Keratinocyte (primary cell): ENCODE data around the gene CASP7. TPM values are rescaled to one million over a fixed set of nuclear protein-coding genes. Genes with fewer than 3 reads are reported as not detected.

Experiments
- DNase-seq: peaks from one replicate; pipeline ENCODE4 v3.0.0-alpha.2; 2011; ENCODE audit warnings: low read depth, missing footprints, low spot score
- FAIRE-seq: peaks from 2 replicates; lab custom pipeline; 2011; peaks lifted over from hg19 to GRCh38; lab: Jason Lieb, UNC
- H2AFZ ChIP-seq: 2 replicates; pipeline ENCODE4 v1.6.0; 2012; ENCODE audit warnings: low read length, control low read depth, inconsistent platforms; ENCODE audit not compliant: control insufficient read depth
- H3K27ac ChIP-seq: 2 replicates; pipeline ENCODE4 v1.5.1; 2011; ENCODE audit warnings: low read length; ENCODE audit not compliant: control insufficient read depth, insufficient read depth
- H3K27me3 ChIP-seq: 3 replicates; pipeline ENCODE4 v1.6.0; 2011; ENCODE audit warnings: low read length; ENCODE audit not compliant: control insufficient read depth, insufficient read depth; ENCODE audit errors: extremely low read depth
- H3K36me3 ChIP-seq, 2 experiments: 2 replicates in 1 of 2; 3 replicates in 1 of 2; pipeline ENCODE4 v1.5.1; 2011; ENCODE audit warnings: low read length in 2 of 2, mild to moderate bottlenecking in 1 of 2; ENCODE audit not compliant: control insufficient read depth in 2 of 2, insufficient read depth in 2 of 2; ENCODE audit errors: extremely low read depth in 1 of 2
- H3K4me1 ChIP-seq: 3 replicates; pipeline ENCODE4 v1.5.1; 2011; ENCODE audit warnings: low read length; ENCODE audit not compliant: control insufficient read depth, insufficient read depth; ENCODE audit errors: extremely low read depth
- H3K4me2 ChIP-seq: 3 replicates; pipeline ENCODE4 v1.6.0; 2011; ENCODE audit warnings: low read depth, low read length; ENCODE audit not compliant: control insufficient read depth, insufficient read depth; ENCODE audit errors: extremely low read depth
- H3K4me3 ChIP-seq, 3 experiments: fragments of 200-600 bp in 1 of 3; sonication (generic) in 1 of 3; 2 replicates in 2 of 3; 3 replicates in 1 of 3; pipeline ENCODE4 v1.5.1; 2011 to 2016; ENCODE audit warnings: low read length in 3 of 3, mild to moderate bottlenecking in 3 of 3, control low read depth in 2 of 3, inconsistent platforms in 1 of 3, low read depth in 1 of 3, mixed read lengths in 1 of 3, mixed run types in 1 of 3, moderate library complexity in 1 of 3; ENCODE audit not compliant: control insufficient read depth in 2 of 3, insufficient read depth in 2 of 3; ENCODE audit errors: extremely low read depth in 1 of 3
- H3K79me2 ChIP-seq: 2 replicates; pipeline ENCODE4 v1.6.0; 2012; ENCODE audit warnings: low read length; ENCODE audit not compliant: control insufficient read depth, insufficient read depth
- H3K9ac ChIP-seq: 3 replicates; pipeline ENCODE4 v1.6.0; 2011; ENCODE audit warnings: low read length; ENCODE audit not compliant: control insufficient read depth, insufficient read depth; ENCODE audit errors: extremely low read depth
- H3K9me1 ChIP-seq: 3 replicates; pipeline ENCODE4 v1.6.0; 2011; ENCODE audit warnings: low read length; ENCODE audit not compliant: control insufficient read depth, insufficient read depth; ENCODE audit errors: extremely low read depth
- H3K9me3 ChIP-seq: 2 replicates; pipeline ENCODE4 v1.5.1; 2012; ENCODE audit warnings: low read depth, low read length; ENCODE audit not compliant: control insufficient read depth
- H4K20me1 ChIP-seq: 3 replicates; pipeline ENCODE4 v1.6.0; 2011; ENCODE audit warnings: low read length; ENCODE audit not compliant: control insufficient read depth, insufficient read depth; ENCODE audit errors: extremely low read depth
- EZH2 ChIP-seq: IDR thresholded peaks from one replicate; pipeline ENCODE4 v1.6.1; 2012; ENCODE audit warnings: inconsistent platforms, mild to moderate bottlenecking, low read length, moderate library complexity
- dilution Hi-C: fragments of 300-500 bp; cut with MboI; formaldehyde crosslinking; loops from one replicate; pipeline ENCODE4 v1.7.0; 2020; ENCODE audit warnings: low sequenced_read_pairs; ENCODE audit not compliant: extremely low pct_ligation_motif_present
- polyA plus RNA-seq, 5 experiments: library from polyadenylated mRNA; depleted of rRNA in 3 of 5; stranded (reverse) in 3 of 5; stranded (forward) in 1 of 5; unstranded in 1 of 5; fragments of >200 nt; gene quantifications; 1 replicate in 1 of 5; 2 replicates in 3 of 5; 3 replicates in 1 of 5; pipeline versions ENCODE4 v1.2.1 to v1.2.3, GENCODE V29; 2011 to 2012; ENCODE audit warnings: missing spikeins in 2 of 5, low read depth in 1 of 5, low replicate concordance in 1 of 5
- TF ChIP-seq, protein P1 (sequence below), 3 experiments: IDR thresholded peaks in 1 of 3; conservative IDR thresholded peaks in 1 of 3; optimal IDR thresholded peaks in 1 of 3; 2 replicates in 2 of 3; 3 replicates in 1 of 3; pipeline versions ENCODE3 to v1.5.1; 2011; ENCODE audit warnings: low read length in 3 of 3, mild to moderate bottlenecking in 3 of 3, moderate library complexity in 2 of 3, control low read depth in 1 of 3, inconsistent platforms in 1 of 3; ENCODE audit not compliant: insufficient read depth in 2 of 3; ENCODE audit errors: extremely low read depth in 1 of 3

Gene CASP7
- polyA plus RNA-seq, 1 donor (not counting 4 experiments of a cell fraction or from before 2014, with no cell fraction given): 23.2 TPM

DNA sequence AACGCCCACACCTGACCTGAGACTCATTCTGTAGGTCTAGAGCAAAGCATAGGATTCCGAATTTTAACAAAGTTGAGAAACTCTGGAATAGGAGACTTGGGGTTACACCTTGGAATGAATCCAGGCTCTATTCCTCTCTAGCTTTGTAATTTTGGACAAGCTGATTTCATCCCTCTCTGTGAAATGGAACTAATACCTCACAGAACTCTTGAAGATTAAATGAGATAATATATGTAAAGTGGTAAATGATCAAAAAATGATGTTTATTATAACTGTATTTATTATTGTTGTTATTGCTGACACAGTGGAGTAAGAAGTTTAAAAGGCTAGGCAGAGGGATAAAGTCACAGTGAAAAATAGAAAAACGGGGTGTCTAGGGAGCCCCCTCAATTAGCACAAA is 32.3 kb downstream of the CASP7 start:
- Histone ChIP-seq H3K27me3 (no peaks in the 10 kb centered on the region), H3K9me3 (no peaks in the 10 kb centered on the region), H4K20me1 (no peaks in the 10 kb centered on the region), H3K27ac (no peak overlapping the region), H3K36me3 (peaks cover 0 to 1% of the 10 kb centered on the region in 2 experiments), H3K4me3 (no peak overlapping the region), H3K79me2 (no peaks in the 10 kb centered on the region), H3K4me1 (no peaks in the 10 kb centered on the region), H2AFZ (no peak overlapping the region), H3K4me2 (no peak overlapping the region), H3K9ac (no peak overlapping the region), H3K9me1 (no peaks in the 10 kb centered on the region)
- no peak for FAIRE-seq
- no peak for TF ChIP-seq EZH2
- TF ChIP-seq, protein P1, sequence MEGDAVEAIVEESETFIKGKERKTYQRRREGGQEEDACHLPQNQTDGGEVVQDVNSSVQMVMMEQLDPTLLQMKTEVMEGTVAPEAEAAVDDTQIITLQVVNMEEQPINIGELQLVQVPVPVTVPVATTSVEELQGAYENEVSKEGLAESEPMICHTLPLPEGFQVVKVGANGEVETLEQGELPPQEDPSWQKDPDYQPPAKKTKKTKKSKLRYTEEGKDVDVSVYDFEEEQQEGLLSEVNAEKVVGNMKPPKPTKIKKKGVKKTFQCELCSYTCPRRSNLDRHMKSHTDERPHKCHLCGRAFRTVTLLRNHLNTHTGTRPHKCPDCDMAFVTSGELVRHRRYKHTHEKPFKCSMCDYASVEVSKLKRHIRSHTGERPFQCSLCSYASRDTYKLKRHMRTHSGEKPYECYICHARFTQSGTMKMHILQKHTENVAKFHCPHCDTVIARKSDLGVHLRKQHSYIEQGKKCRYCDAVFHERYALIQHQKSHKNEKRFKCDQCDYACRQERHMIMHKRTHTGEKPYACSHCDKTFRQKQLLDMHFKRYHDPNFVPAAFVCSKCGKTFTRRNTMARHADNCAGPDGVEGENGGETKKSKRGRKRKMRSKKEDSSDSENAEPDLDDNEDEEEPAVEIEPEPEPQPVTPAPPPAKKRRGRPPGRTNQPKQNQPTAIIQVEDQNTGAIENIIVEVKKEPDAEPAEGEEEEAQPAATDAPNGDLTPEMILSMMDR (optimal IDR thresholded peaks at IDR 0.05 in 1 of 3, IDR thresholded peaks at IDR 0.05 in 1 of 3, conservative IDR thresholded peaks at IDR 0.05 in 1 of 3; ENCODE audit: extremely low read depth in 1 of 3, insufficient read depth in 2 of 3, low read length in 3 of 3): no peak
- DNase-seq: no peak
- dilution Hi-C loops: no loop called here

DNA sequence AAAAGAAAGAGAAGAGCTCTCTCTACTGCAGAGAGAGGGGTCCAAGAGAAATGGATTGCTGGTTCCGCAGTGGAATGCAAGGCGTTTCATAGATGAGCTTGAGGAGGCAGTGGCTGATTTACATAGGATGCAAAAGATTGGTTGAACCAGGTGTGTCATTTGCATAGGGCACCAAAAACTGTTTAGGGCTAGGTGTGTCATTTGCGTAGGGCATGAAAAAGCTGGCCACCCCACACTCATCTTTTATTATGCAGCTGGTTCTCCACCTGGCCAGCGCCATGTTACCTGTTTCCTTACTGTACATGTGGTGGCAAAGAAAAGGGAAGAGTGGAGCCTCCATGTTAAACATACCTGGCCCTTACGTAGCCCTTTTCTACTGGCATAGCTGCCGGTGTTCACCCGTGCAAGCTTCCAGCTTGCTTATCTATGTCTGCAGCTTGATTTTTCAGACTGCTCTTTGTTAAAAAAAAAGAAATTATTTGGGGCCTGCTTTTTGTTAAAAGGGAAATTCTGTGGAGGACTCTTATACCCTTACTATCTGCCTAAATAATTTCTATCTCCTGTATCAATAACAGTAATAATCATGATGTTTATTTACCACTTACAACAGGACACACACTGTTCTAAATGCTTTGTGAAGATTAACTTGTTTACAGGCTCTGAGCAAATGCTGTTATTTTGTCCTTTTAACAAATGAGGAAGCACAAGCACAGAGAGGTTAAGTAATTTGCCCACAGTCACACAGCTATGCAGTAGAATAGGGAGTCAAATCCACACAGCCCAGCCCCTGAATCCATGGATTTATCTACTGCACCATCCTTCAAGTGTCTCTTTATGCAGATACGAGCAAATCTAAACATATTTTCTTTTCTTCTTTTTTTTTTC is 33.3 kb downstream of the CASP7 start:
- H4K20me1 ChIP-seq: no peaks in the 10 kb centered on the region
- H3K4me3 ChIP-seq: no peak overlapping the region
- no peak for DNase-seq
- H3K9me3 ChIP-seq: no peaks in the 10 kb centered on the region
- H3K4me1 ChIP-seq: no peaks in the 10 kb centered on the region
- H3K36me3 ChIP-seq: peaks cover 0 to 1% of the 10 kb centered on the region in 2 experiments
- H3K9me1 ChIP-seq: no peaks in the 10 kb centered on the region
- TF ChIP-seq, protein P1 (optimal IDR thresholded peaks at IDR 0.05 in 1 of 3, IDR thresholded peaks at IDR 0.05 in 1 of 3, conservative IDR thresholded peaks at IDR 0.05 in 1 of 3; ENCODE audit: extremely low read depth in 1 of 3, insufficient read depth in 2 of 3, low read length in 3 of 3): no peak
- TF ChIP-seq EZH2: no peak
- no peak overlapping the region for H3K4me2 ChIP-seq
- no peak overlapping the region for H2AFZ ChIP-seq
- no peaks in the 10 kb centered on the region for H3K27me3 ChIP-seq
- dilution Hi-C loops: no loop called here
- no peak overlapping the region for H3K9ac ChIP-seq
- no peak for FAIRE-seq
- H3K27ac ChIP-seq: no peak overlapping the region
- H3K79me2 ChIP-seq: no peaks in the 10 kb centered on the region
